Progenitor cell of endocrine pancreas (in vitro differentiated cells): ENCODE measurements around the gene TPM3. TPM values are rescaled to one million over a fixed set of nuclear protein-coding genes. Genes with fewer than 3 reads are reported as not detected.
A peak's percentile ranks its signal among the peaks of the same experiment; 100 is the strongest.

Experiments
- DNase-seq: peaks from one replicate; pipeline ENCODE4 v3.0.0; 2021; ENCODE audit warnings: low spot score; ENCODE audit not compliant: unreplicated experiment
- H3K27ac Mint-ChIP-seq: 2 replicates; pipeline ENCODE4 v1.8.0; 2021; ENCODE audit warnings: mild to moderate bottlenecking, moderate library complexity, mixed read lengths
- H3K27me3 Mint-ChIP-seq: 2 replicates; pipeline ENCODE4 v1.8.0; 2021; ENCODE audit warnings: mixed read lengths
- H3K36me3 Mint-ChIP-seq: 2 replicates; pipeline ENCODE4 v1.8.0; 2022; ENCODE audit warnings: mixed read lengths; ENCODE audit not compliant: insufficient read depth
- H3K4me1 Mint-ChIP-seq: 2 replicates; pipeline ENCODE4 v1.8.0; 2021; ENCODE audit warnings: low read depth, mixed read lengths
- H3K4me3 Mint-ChIP-seq: 2 replicates; pipeline ENCODE4 v1.8.0; 2021; ENCODE audit warnings: low read depth, mild to moderate bottlenecking, moderate library complexity, mixed read lengths
- H3K9me3 Mint-ChIP-seq: 2 replicates; pipeline ENCODE4 v1.8.0; 2021; ENCODE audit warnings: low read depth, mixed read lengths
- CTCF ChIP-seq: fragments of 200-600 bp; sonication (generic); IDR thresholded peaks from one replicate; pipeline ENCODE4 v1.5.0; 2021; ENCODE audit warnings: antibody characterized with exemption, mild to moderate bottlenecking; ENCODE audit not compliant: unreplicated experiment
- long read RNA-seq: library from polyadenylated mRNA; unstranded; transcript quantifications from one replicate; pipeline ENCODE4 v2.0.0, GENCODE V29; 2020
- total RNA-seq: library from RNA; stranded (reverse); gene quantifications from 2 replicates; pipeline ENCODE4 v1.2.1, GENCODE V29; 2021

Gene TPM3
- total RNA-seq, result 298 and 304 TPM in 2 replicates
- long read RNA-seq, transcript TPM3-212 (8 exons, 3,131 nt), result major isoform, 621 of 684 reads
- long read RNA-seq, transcript TPM3-201 (9 exons, 1,219 nt), result minor isoform, 8 of 684 reads
- long read RNA-seq, transcript TPM3-205 (9 exons, 1,771 nt), result minor isoform, 6 of 684 reads
- long read RNA-seq, partial matches to known transcripts, result 14 of 684 reads
- long read RNA-seq, other reads (novel, unspliced or antisense), result 30 of 684 reads

GRCh38 chr1:154191990-154192461 is at the start of gene TPM3:
TPM3 (minus strand) TSS chr1:154192100; CDS start chr1:154192018, 82 bp downstream.
- no peak for DNase-seq
- Mint-ChIP-seq H3K4me3 (no peak within 1 kb of the TSS), H3K9me3 (no peaks in the 10 kb centered on the region), H3K4me1 (peaks cover 27% of the 10 kb centered on the region), H3K27ac (peak within 1 kb of the TSS; percentile 91), H3K27me3 (peaks cover 10% of the 10 kb centered on the region), H3K36me3 (no peaks in the 10 kb centered on the region)
- no peak for TF ChIP-seq CTCF

GRCh38 chr1:154240294-154240833 is 48.5 kb upstream of the TPM3 start:
- H3K4me1 Mint-ChIP-seq, result no peaks in the 10 kb centered on the region
- H3K36me3 Mint-ChIP-seq, result peaks cover 48% of the 10 kb centered on the region
- H3K9me3 Mint-ChIP-seq, result no peaks in the 10 kb centered on the region
- H3K27ac Mint-ChIP-seq, result no peak overlapping the region
- no peak for TF ChIP-seq CTCF
- DNase-seq, result no peak
- no peaks in the 10 kb centered on the region for H3K27me3 Mint-ChIP-seq
- H3K4me3 Mint-ChIP-seq, result no peak overlapping the region

GRCh38 chr1:154239491-154239890 is 47.6 kb upstream of the TPM3 start:
- H3K4me3 Mint-ChIP-seq, result no peak overlapping the region
- H3K36me3 Mint-ChIP-seq, result peaks cover 50% of the 10 kb centered on the region
- H3K27ac Mint-ChIP-seq, result peak overlapping the region; percentile 5

GRCh38 chr1:154237880-154238506 is 46.1 kb upstream of the TPM3 start:
- no peaks in the 10 kb centered on the region for H3K27me3 Mint-ChIP-seq
- peaks cover 46% of the 10 kb centered on the region for H3K36me3 Mint-ChIP-seq
- no peak for DNase-seq
- peak overlapping the region; percentile 42 for H3K27ac Mint-ChIP-seq
- TF ChIP-seq CTCF, result no peak
- H3K4me3 Mint-ChIP-seq, result no peak overlapping the region
- no peaks in the 10 kb centered on the region for H3K4me1 Mint-ChIP-seq
- H3K9me3 Mint-ChIP-seq, result no peaks in the 10 kb centered on the region

More at GRCh38 chr1:154239491-154239890, 47.6 kb upstream of the TPM3 start:
- H3K27me3 Mint-ChIP-seq, result no peaks in the 10 kb centered on the region
- no peak for DNase-seq
- no peak for TF ChIP-seq CTCF
- H3K9me3 Mint-ChIP-seq, result no peaks in the 10 kb centered on the region
- no peaks in the 10 kb centered on the region for H3K4me1 Mint-ChIP-seq

GRCh38 chr1:154237435-154237834 is 45.5 kb upstream of the TPM3 start:
- Mint-ChIP-seq H3K27ac (peak overlapping the region; percentile 4), H3K27me3 (no peaks in the 10 kb centered on the region)

More at GRCh38 chr1:154237435-154237834, 45.5 kb upstream of the TPM3 start:
- Mint-ChIP-seq H3K36me3 (peaks cover 42% of the 10 kb centered on the region), H3K4me1 (no peaks in the 10 kb centered on the region), H3K4me3 (no peak overlapping the region), H3K9me3 (no peaks in the 10 kb centered on the region)
- DNase-seq, result no peak
- no peak for TF ChIP-seq CTCF
